Fibroblast of lung (primary cell): Measurements from ENCODE around the gene ALS2. TPM values are rescaled to one million over a fixed set of nuclear protein-coding genes. Genes with fewer than 3 reads are reported as not detected.

Source experiments
- DNase-seq, 2 donors: peaks; one replicate each; pipeline versions ENCODE4 v3.0.0 to v3.0.0-alpha.2; 2010; ENCODE audit warnings: low read depth in 2 of 2
- H2AFZ ChIP-seq: 2 replicates; pipeline ENCODE4 v1.5.1; 2012; ENCODE audit warnings: low read length, control low read depth, inconsistent platforms
- H3K27ac ChIP-seq: 2 replicates; pipeline ENCODE4 v1.5.1; 2011; ENCODE audit warnings: low read length, control low read depth; ENCODE audit not compliant: insufficient read depth
- H3K27me3 ChIP-seq: 2 replicates; pipeline ENCODE4 v1.5.1; 2011; ENCODE audit warnings: mild to moderate bottlenecking, low read length; ENCODE audit not compliant: control insufficient read depth, insufficient read depth
- H3K36me3 ChIP-seq: 2 replicates; pipeline ENCODE4 v1.5.1; 2011; ENCODE audit warnings: low read length; ENCODE audit not compliant: control insufficient read depth, insufficient read depth
- H3K4me1 ChIP-seq: 2 replicates; pipeline ENCODE4 v1.5.1; 2011; ENCODE audit warnings: low read length; ENCODE audit not compliant: control insufficient read depth, insufficient read depth; ENCODE audit errors: extremely low read depth
- H3K4me2 ChIP-seq: 2 replicates; pipeline ENCODE4 v1.5.1; 2011; ENCODE audit warnings: low read length, control low read depth; ENCODE audit not compliant: insufficient read depth; ENCODE audit errors: extremely low read depth
- H3K4me3 ChIP-seq, 4 experiments: fragments of 200-600 bp in 1 of 4; sonication (generic) in 1 of 4; replicated peaks in 1 of 4; 2 replicates each; pipeline ENCODE4 v1.5.1; 2011 to 2016; ENCODE audit warnings: low read length in 4 of 4, low read depth in 3 of 4, mild to moderate bottlenecking in 3 of 4, control low read depth in 2 of 4, inconsistent platforms in 1 of 4, mixed read lengths in 1 of 4; ENCODE audit not compliant: insufficient read depth in 1 of 4; ENCODE audit errors: control extremely low read depth in 1 of 4
- H3K79me2 ChIP-seq: 2 replicates; pipeline ENCODE4 v1.5.1; 2012; ENCODE audit warnings: mild to moderate bottlenecking, low read length, inconsistent platforms; ENCODE audit not compliant: control insufficient read depth, insufficient read depth
- H3K9ac ChIP-seq: 2 replicates; pipeline ENCODE4 v1.5.1; 2011; ENCODE audit warnings: mild to moderate bottlenecking, low read length, control low read depth; ENCODE audit not compliant: insufficient read depth
- H3K9me3 ChIP-seq: 2 replicates; pipeline ENCODE4 v1.5.1; 2012; ENCODE audit warnings: low read depth, low read length; ENCODE audit not compliant: control insufficient read depth, insufficient read depth
- H4K20me1 ChIP-seq: 2 replicates; pipeline ENCODE4 v1.5.1; 2011; ENCODE audit warnings: low read length; ENCODE audit not compliant: control insufficient read depth, insufficient read depth; ENCODE audit errors: extremely low read depth
- CTCF ChIP-seq, 2 donors: IDR thresholded peaks in 1 of 2; conservative IDR thresholded peaks in 1 of 2; 1 replicate in 1 of 2; 2 replicates in 1 of 2; pipeline ENCODE4 v1.5.1; 2011 to 2012; ENCODE audit warnings: low read length in 2 of 2, control low read depth in 1 of 2, inconsistent platforms in 1 of 2, low read depth in 1 of 2, mild to moderate bottlenecking in 1 of 2
- EZH2 ChIP-seq: IDR thresholded peaks from 2 replicates; pipeline ENCODE4 v1.5.1; 2012; ENCODE audit warnings: low read length, control low read depth, mild to moderate bottlenecking; ENCODE audit errors: missing control alignments
- polyA plus RNA-seq, 2 donors: library from polyadenylated mRNA; depleted of rRNA in 1 of 2; stranded (reverse) in 1 of 2; unstranded in 1 of 2; fragments of >200 nt; gene quantifications; 2 replicates each; pipeline ENCODE4 v1.2.1, GENCODE V29; 2011 to 2012; ENCODE audit warnings: missing spikeins in 1 of 2
- total RNA-seq: library from RNA; depleted of rRNA; stranded (reverse); fragments of >200 nt; gene quantifications from 2 replicates; pipeline ENCODE4 v1.2.1, GENCODE V29; 2014

The ALS2 gene
- total and polyA plus RNA-seq, 2 donors (not counting 1 experiment from before 2014, with no cell fraction given) = 21.8 to 30.9 TPM

- TF ChIP-seq CTCF (conservative IDR thresholded peaks at IDR 0.05 in 1 of 2, IDR thresholded peaks at IDR 0.05 in 1 of 2; ENCODE audit: low read depth in 1 of 2, low read length in 2 of 2) = no peak
- no peak for TF ChIP-seq EZH2
- Histone ChIP-seq H3K36me3 (no peaks in the 10 kb centered on the region), H3K27me3 (no peaks in the 10 kb centered on the region), H3K4me2 (peak overlapping the region; percentile 66), H3K9me3 (no peaks in the 10 kb centered on the region), H3K9ac (no peak overlapping the region), H3K4me3 (no peak overlapping the region), H3K79me2 (no peaks in the 10 kb centered on the region), H4K20me1 (no peaks in the 10 kb centered on the region), H3K4me1 (peaks cover 19% of the 10 kb centered on the region), H2AFZ (no peak overlapping the region), H3K27ac (peak overlapping the region; percentile 50)
- DNase-seq = peak; percentile 56 to 89
Measured at GRCh38 chr2:201654616-201655384, 125.9 kb downstream of the ALS2 start.

GRCh38 chr2:201653221-201653620 lies 127.5 kb downstream of the ALS2 start:
- Histone ChIP-seq H3K79me2 (no peaks in the 10 kb centered on the region), H3K27ac (peak overlapping the region; percentile 67), H3K4me3 (no peak overlapping the region), H3K4me1 (peaks cover 19% of the 10 kb centered on the region), H3K4me2 (peak overlapping the region; percentile 42), H4K20me1 (no peaks in the 10 kb centered on the region), H3K9me3 (no peaks in the 10 kb centered on the region), H3K36me3 (no peaks in the 10 kb centered on the region), H3K9ac (no peak overlapping the region), H3K27me3 (no peaks in the 10 kb centered on the region), H2AFZ (no peak overlapping the region)
- TF ChIP-seq CTCF (conservative IDR thresholded peaks at IDR 0.05 in 1 of 2, IDR thresholded peaks at IDR 0.05 in 1 of 2; ENCODE audit: low read depth in 1 of 2, low read length in 2 of 2) (no peak), EZH2 (no peak)
- no peak for DNase-seq

Other genes with a start within 250 kb of the ALS2 start
- gene TMEM237, start 137.4 kb downstream of the ALS2 start, total RNA-seq = 16.7 and 23.8 TPM in 2 replicates
- gene TMEM237, start 137.4 kb downstream of the ALS2 start, polyA plus RNA-seq = 39.0 and 64.1 TPM in 2 replicates
- gene MPP4, start 82.3 kb downstream of the ALS2 start, total RNA-seq = 0.26 and 0.50 TPM in 2 replicates
- gene MPP4, start 82.3 kb downstream of the ALS2 start, polyA plus RNA-seq = 2.7 and 4.4 TPM in 2 replicates
- gene CDK15, start 25.6 kb upstream of the ALS2 start, total RNA-seq = 1.3 and 5.1 TPM in 2 replicates
- 2.3 and 6.0 TPM in 2 replicates for gene CDK15, start 25.6 kb upstream of the ALS2 start, polyA plus RNA-seq